ENCODE results near the gene GPC1.

Gene GPC1

DNA sequence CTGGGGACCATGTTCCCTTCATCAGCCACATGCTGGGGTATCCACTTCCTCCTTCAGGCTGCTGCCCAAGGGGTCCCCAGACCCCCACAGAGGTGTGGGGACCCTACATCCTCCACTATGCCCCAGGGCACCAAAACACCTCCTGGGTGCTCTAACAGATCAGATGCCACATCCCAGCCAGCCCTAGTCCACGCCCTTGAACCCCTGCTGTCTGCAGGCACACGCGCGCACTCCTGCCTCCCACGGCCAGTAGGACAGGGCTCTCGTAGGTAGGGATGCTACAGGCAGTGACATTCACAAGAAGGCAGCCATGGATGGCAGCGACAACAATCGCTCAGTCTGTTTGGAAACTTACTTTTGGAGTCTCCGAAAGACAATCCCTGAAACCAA is 3.0 kb upstream of the GPC1 start:
- no peak for DNase-seq

DNA sequence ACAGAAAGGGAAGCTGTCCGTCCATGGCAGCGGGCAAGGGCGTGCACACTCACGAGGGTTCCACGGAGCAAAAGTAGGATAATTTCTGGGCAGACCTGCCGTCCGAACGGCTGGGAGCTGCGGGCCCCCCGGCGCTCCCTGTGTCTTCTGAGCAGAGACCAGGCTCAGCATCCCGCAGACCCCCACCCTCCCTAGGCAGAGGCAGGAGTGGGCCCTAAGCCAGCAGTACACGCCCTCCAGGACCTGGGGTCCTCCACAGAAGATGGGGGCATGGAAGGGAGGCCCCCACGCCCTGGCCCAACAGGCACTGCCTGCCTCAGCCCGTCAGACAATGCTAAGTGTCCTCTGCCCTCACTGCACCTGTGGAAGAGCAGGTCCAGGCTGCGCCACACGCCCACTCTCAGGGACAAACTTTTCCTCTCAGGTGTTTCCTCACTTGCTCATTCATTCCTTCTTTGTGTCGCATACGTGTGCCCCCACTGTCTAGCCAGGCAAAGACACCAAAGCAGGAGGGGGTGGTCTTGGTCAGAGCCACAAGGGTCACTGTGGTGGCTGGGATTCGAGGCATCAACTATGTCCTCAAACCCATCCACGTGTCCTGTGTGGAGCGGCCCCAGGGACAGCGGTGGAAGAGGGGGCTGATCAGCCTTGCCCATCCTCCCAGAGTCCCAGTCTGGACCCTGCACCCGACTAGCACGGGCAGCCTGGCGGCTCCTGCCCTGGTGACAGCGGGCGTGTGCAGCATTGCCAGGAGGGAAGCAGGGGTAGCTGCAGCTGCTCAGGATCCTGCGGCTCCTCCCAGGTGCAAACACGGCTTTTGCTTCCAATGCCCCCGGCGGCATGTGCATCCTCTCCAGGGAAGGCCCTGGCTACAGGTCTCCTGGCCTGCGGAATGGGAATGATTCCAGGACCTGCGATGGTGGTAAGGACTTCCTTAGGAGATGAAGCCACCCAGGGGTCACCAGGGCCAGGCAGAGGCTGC is 2.4 kb upstream of the GPC1 start:
- DNase-seq, result no peak

DNA sequence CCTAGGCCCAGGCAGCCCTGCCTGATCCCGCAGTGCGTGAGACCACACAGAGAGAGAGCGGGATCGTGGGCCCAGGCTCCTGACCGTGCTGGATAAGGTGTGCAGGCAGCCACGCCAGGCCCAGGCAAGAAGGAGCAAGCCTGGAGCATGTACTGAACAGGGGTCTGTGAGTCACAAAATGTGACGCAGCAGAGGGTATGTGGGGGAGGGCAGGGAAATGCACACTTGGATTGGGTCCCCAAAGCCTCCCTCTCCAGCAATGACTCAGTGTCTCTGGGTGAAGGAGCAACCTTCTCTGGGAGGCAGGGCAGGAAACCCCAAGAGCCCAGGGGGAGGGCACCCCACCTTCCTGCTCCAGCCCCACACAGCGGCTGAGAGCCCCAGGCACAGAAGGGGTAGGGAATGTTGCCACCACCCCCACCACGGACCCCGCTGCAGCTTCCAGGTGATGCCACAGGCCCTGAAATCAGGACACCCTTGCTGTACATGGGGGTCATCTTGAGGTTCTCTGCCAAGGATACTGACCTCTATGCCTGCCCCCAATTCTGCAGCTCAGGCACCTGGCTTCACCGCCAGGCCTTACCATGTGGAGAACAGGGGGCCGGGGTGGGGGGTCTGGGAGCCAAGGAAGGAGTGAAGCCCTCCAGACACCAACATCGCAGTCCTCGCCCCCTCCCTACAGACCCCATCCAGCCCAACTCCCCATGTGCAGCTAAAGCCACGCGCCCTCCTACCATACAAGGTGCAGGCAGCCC is 1.3 kb upstream of the GPC1 start:
- DNase-seq, result no peak

DNA sequence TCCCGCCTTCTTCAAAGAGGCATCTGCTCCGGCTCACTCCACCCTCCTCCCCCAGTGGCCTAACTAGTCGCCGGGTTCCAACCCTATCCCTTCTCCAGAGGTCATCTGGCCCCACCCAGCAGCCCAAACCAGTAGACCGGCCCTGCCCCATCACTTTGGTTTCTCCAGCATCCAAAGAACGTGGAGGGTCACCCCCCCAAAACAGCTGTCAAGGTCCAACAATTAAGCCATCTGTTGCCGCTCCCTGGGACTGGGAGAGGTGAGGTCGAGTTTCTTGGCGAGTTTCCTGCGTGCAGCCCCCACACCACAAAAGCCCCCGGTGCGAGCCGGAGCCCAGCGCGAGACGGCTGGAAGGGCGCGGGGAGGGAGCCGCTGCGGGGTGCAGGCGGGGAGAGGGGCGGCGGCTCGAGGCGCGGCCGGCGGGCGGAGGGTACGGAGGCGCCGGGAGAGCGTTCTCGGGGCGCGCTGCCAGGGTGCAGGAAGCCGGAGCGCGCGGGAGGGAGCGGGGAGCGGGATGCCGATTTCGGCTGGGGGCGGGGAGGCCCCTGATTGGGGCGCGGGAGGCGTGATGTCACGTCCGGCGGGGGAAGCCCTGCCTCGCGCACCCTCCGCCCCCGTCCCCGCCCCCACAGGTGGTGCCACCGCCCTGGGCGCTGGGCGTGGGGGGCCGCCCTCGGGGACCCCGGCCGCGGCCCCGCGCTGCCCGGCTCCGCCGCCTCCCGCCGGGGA is 571 bp upstream of the GPC1 start:
- peak; percentile 99 for DNase-seq

DNA sequence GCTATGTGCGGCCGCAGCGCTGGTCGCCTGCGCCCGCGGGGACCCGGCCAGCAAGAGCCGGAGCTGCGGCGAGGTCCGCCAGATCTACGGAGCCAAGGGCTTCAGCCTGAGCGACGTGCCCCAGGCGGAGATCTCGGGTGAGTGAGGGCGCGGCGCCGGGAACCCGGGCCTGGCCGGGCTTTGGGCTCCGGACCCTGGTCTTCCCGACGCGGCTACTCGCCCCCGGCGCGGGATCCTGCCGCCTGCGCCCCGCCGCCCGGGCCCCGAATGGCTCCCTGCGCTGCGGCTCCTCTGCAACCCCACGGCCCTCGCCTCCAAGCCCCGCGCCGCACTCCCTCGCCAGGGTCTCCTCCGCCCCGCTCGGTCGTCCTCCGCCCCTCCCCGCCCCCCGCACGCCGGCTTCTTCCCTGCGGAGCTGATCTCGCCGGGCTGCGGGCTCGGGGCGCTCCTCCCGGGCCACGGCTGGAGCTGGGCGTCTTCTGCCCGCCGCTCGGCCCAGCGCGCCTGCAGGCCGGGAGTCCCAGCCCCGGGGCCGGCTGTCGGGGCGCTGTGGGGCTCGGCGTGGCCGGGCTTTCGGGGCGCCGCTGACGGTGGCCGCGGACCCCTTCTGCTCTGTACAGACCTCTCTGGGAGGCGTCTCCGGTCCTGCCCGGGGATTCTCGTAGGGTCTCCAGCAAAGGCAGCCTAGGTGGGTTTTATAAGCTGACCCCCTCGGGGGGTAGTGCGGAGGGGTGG is 652 bp downstream of the GPC1 start:
- DNase-seq, result peak; percentile 81

DNA sequence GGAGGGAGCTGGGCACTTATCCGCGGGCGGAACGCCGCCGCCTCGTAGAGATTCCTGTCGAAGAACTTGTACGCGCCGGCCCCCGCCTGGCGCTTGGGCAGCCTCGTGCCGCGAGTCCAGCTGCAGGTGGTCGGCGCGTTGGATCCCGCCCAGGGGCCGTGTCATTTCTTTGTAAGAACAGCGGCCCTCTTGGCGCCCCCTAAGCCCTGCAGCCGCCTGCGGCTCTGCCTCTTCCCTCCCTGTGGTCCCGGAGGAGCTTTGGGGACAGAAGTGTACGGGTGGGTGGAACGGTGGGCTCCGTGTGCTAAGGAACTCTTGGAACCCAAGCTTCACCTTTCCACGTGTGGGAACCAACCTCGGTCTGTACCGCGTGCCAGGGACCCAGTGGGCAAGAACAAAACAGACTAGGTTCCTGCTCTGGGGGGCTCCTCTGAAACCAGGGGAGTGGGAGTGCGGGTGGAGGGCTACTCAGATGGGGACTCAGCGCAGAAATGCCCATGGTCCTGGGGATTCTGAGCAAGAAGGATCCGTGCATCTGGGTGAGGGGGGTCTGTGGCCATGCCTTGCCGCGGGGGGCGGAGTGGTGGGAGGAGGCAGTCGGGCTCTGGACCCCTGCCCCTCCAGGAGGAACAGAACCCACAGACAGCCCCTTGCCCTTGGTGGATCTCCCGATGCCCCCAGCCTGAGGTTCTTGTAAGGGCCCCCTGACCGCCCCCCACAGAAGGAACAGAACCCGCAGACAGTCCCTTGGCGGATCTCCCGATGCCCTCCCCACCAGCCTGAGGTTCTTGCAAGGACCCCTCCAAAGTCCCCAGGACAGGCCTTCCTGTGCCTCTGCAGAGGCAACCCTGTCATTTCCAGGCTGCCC is 1.5 kb downstream of the GPC1 start:
- DNase-seq, result no peak

DNA sequence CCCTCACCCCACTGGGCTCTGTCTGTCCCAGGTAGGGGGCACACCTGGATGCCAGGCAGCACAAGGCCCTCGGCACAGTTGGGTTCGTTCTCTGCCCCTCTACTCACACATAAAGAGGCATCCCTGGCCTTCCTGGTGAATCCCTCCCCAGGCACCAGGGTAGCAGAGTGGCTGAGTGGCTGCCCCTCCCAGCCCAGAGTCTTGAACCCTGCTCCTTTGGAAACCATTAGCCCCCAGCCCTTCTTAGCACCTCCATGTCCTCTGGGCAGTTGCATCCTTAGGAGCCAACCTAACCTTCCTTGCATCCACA is 2.0 kb downstream of the GPC1 start:
- no peak for DNase-seq

DNA sequence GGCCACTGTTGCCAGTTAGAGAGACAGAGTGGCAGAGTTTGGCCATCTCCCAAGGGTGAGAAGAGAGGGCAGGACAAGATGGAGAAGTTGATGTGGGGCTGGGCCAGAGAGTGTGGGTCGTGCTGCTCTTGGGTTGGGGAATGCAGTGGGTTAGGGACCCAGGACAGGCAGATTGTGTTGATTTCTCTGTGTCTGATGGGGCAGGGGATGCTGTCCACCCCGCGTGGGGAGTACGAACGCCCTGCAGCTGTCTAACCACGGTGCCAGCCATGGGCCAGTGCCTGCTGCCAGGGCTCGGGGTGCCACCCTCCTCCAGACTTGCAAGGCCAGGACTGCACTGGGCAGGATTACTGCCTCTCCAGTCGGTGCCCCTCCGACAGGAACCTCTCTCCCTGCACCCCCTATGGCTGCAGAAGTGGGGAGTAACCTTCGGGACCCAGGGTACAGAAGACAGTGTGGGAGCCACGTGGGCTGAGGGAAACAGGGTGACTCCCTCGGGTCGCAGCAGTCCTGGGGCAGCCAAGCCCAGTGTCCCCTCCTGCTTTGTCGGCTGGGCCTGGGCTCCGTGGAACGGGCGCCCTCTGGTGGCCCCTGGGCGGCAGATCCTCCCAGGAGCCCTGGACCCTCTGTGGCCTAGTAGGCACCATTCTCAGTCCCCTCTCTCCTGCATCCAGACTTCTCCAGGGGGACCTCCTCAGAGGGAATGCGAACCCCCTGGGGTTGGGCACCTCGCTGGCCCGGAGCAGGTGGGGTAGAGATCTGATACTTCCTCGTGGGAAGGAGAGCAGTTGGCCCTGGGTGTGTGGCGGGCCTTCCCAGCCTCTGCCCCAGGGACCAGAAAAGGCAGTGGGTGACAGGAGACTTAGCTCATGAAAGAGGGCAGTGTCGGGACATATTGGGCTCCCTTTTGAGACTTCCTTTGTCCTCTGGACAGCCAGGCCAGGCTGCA is 2.7 kb downstream of the GPC1 start:
- peak; percentile 99 for DNase-seq

DNA sequence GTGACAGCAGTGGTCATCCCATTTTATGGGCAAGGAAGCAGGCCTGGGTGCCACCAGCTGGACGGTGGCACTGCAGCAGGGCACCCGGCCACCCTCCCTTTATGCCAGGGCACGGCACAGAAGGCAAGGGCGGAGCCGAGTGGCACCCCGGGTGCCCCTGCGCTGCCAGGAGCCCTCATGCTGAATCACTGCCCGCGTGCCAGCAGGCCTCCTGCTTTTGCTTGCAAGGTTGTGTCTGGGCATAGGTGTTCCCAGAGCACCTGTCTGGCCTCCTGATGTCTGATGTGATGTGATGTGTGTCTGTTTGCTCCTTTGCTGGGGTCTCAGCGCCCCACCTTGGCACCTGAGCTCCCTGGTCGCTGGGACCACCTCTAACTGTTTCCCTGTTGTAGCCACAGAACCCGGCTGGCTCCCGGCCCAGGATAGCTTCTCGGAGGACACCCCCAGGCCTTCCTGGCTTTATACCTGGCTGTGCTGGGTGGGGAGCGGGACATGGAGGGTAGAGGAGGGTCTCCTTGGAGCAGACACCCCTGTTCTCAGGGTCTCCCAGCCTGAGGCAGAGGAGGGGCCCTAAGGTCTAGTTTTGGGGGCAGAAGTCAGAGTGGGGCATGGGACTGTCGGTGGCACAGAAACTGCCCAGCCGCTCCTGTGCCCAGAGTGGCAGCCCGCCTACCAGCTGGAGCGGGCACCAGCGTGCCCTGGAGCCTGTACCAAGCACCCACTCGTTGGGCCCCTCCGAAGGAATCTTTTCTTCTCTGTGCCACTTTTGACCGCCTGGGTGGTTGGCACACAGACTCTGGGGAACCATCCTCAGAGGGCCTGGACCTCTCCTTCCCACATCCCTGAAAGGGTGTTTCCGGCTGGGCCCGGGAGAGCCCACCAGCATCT is 3.6 kb downstream of the GPC1 start:
- DNase-seq, result no peak

DNA sequence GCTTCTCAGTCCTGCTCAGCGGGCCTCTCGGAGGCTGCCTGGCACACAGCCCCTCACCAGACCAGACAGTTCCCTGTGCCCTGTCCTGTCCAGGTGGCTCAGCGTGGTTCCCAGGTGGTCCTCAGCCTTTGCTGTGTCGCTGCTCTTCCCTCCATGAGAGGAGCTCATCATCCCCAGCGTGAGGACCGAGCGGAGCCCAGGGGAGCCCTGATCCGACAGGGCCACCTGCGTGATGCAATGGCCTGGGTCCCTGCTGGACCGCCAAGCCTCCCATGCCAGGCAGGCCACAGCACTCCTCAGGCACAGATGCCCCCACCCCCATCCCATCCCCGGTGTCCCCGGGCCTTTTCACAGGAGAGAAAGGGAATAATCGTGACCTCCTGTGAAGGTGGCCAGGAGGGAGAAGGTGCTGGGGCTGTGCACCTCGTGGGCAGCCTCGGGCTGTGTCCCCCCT is 4.3 kb downstream of the GPC1 start:
- DNase-seq, result no peak

DNA sequence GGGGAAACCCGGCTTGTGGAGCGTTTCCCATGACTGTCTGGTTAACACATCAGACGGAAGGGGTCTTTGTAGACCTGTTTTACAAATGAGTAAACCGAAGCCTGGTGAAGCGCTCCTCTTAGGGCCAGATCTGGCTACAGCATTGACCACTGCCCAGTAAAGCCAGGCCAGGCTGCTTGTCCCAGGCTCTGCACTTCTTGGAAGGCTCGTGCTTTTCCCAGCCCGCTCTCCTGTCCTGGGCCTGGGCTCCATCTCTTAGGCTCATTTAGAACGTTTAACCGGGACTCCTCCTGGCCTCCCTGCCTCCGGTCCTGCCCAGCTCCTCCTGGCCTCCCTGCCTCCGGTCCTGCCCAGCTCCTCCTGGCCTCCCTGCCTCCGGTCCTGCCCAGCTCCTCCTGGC is 4.8 kb downstream of the GPC1 start:
- DNase-seq, result no peak

DNA sequence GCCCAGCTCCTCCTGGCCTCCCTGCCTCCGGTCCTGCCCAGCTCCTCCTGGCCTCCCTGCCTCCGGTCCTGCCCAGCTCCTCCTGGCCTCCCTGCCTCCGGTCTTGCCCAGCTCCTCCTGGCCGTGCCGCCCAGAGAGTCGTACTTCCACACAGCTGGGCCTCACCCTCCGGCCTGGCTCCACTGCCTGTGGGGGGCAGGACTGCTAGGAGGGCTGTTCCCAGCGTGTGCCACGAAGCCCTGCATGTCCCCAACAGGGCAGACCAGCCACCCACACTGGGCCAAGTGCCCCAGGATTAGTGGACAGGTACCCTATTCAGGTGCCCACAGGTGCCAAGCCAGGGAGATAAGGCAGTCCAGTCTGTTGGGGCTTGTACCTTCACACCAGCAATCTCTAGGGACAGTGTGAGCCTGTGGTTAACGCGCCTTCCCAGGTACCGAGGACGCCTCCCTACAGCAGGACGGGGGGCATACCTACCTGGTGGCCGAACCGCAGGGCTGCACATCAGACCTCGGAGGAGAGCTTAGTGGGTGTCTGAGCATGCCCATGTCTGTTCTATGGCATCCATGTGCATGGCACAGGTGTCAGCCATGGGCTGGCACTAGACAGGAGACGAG is 5.3 kb downstream of the GPC1 start:
- no peak for DNase-seq

DNA sequence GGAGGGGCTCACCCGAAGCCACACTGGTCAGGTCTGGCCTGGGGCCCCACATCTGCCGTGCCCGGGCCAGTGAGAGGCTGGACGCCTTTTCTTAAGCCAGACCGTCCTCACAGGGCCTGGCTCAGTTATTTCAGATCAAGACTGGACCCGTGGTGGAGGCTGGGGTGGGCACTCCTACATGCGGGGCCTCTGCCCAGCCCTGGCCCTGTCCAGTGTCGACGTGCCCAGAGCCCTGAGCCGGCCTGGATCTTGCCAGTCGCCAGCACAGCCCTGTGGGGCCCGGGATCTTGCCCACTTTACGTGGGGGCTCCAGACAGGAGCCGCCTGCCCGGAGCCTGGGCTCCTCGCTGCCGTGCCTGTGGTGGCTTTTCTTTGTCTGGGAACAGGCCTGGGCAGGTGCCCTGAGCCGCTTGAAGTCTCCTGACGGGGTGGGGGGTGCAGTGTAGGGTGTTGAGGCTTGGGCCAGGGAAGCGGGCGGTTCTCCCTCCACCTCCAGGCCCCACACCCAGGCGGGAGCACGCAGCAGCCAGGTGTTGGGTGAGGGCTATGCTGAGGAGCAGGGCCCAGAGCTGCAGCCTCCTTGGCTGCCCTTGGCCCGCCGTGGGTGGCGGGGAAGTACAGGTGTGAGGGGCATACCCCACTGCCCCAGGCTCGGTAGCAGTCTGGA is 6.0 kb downstream of the GPC1 start:
- no peak for DNase-seq

DNA sequence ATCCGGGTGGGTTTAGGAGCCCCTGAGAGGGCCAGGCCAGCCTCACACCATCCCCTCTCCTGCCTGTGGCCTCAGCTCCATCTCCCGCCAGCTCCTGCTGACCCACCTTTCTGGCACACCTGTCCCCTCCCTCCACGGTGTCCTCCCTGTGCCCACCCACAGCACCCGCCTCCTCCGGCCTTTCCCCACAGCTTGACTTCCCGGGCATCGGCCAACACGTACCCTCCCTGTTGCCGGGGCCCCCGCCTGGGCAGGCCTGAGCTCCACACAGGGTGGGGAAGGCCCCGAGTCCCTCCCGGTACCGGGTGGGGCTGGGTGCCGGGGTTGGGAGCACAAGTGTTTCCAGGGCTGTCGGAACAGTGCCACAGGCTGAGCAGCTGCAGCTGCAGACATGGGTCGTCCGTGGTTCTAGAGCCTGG is 6.5 kb downstream of the GPC1 start:
- DNase-seq, result no peak

DNA sequence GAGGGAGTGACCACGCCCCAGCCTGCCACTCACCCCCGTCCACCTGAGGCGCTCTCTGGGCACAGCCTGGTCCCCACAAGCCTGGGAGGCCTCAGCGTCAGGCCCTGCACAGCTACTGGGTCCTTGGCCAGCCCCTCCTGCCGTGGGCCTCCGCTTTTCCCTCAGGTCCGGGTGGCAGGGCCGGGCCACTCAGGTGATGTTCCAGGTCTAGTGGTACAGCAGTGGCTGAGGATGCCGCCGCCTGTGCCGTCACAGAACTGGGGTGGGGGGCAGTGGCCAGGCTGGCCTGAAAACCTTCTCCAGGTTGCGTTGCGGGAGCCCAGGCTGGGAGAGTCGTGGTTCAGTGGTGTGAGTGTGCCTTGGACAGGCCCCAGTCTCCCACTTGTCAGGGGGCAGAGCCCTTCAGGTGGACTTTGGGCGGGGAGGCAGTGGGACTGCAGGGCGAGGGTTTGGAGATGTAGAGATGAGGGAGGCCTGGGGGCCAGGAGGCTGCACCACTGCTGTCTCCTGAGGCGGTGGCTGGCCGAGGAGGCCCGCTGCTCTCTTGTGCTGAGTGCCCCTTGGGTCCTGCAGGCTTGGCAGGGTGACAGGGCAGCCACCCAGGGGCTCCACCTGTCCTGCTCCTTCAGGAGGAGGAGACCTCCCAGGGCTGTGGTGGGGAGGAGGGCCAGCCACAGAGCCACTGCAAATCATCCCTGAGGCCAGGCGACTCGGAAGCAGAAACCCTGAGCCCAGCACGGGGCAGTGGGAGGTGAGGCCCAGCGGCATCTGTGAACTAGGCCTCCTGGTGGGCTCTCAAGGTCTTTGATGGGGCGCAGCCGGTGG is 7.6 kb downstream of the GPC1 start:
- DNase-seq, result no peak

DNA sequence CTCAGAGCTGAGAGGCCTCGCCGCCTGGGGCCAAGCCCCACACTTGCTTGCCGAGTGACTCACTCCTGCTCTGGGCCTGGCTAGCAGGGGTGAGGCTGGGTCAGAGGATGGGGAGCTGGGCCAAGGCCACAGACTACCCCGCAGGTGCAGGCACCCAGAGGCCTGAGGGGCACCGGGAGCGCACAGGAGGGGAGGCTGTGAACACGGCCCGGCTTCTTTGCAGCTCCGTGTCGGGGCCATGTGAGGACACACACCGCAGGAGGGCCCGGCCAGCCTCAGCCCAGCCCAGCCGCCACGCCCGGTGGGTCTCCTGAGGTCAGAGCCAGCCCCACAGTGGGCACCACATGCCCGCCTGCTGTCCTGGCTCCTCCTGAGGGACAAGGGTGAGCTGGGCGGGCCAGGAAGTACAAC is 8.4 kb downstream of the GPC1 start:
- no peak for DNase-seq

DNA sequence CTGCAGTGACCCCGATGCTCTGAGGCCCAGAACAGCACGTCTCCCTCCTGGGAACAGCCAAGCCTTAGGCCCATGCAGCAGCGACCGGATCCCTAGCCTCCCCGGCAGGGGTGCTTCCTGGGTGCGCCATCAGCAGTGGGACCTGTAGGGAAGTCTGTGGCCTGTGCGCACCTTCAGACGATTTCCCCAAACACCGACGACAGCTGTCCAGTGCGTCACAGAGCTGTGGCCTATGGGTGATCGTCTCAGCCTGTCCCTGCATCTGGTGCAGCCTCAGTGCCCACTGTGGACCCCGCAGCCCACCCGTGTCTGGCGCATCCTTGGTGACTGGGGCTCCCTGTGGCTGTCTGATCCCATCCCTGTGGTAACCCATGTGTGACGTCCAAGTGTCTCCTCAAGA is 9.0 kb downstream of the GPC1 start:
- no peak for DNase-seq
